T-helper 1 cell treated with Interleukin-12 subunit alpha and Interleukin-12 subunit beta and Interleukin-4 antibody, amounts not matched to agents 30 μg/mL and 1 μg/mL, for 36 hours (primary cell): Measurements from ENCODE around the gene MAIP1.

Source experiments
- H3K27ac Mint-ChIP-seq: one replicate; pipeline ENCODE4 v1.8.0; 2021; ENCODE audit warnings: mild to moderate bottlenecking, mixed read lengths
- H3K27me3 Mint-ChIP-seq: one replicate; pipeline ENCODE4 v1.8.0; 2021; ENCODE audit warnings: low read depth, mixed read lengths
- H3K36me3 Mint-ChIP-seq: one replicate; pipeline ENCODE4 v1.8.0; 2021; ENCODE audit warnings: low read depth, mixed read lengths
- H3K4me1 Mint-ChIP-seq: one replicate; pipeline ENCODE4 v1.8.0; 2021; ENCODE audit warnings: low read depth, mixed read lengths
- H3K4me3 Mint-ChIP-seq: one replicate; pipeline ENCODE4 v1.8.0; 2021; ENCODE audit warnings: mild to moderate bottlenecking, moderate library complexity, mixed read lengths
- H3K9me3 Mint-ChIP-seq: one replicate; pipeline ENCODE4 v1.8.0; 2021; ENCODE audit warnings: mixed read lengths

MAIP1 gene

DNA sequence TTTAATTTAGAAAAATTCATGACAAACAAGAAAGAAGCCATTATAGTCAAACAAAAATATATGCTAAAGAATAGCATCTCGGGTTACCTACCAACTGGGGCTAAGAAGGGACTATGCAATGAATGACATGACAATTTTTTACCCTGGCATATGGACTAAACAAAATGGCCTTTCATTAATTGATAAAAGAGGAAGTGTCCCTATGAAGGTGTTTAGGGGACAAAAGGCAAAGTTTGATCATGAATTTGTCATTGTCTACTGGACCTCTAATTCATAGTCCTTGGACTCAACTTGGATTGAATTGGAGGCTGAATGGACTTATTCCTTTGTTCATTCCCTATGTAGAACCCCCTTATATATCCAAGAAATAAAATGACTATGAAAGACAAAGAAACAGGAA, 12.7 kb downstream of the MAIP1 start:
- Mint-ChIP-seq H3K27me3 (no peaks in the 10 kb centered on the region), H3K9me3 (no peaks in the 10 kb centered on the region), H3K4me1 (no peaks in the 10 kb centered on the region), H3K36me3 (peaks cover 24% of the 10 kb centered on the region), H3K27ac (no peak overlapping the region), H3K4me3 (no peak overlapping the region)

DNA sequence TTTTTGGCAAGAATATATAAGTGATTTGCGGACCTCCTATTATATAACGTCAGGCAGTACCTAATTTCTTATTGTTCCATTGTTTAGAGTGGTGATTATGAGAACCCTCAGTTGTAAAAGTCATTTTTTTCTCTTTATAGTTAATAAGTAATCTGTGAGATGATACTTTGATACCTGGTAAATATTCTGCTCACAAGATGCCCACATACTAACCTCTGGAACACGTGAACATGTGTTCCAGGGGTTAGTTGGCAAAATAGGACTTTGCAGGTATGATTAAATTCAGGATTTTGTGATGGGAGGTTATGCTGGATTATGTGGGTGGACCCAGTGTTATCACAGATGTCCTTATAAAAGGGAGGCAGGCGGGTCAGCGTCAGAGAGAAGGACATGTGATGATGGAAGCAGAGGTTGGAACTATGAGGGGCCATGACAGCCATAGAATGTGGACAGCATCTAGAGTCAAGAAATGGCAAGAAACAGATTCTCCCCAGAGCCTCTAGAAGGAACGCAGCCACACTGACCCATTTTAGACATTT, 16.8 kb downstream of the MAIP1 start:
- Mint-ChIP-seq H3K27ac (no peak overlapping the region), H3K27me3 (no peaks in the 10 kb centered on the region), H3K4me3 (no peak overlapping the region), H3K9me3 (peaks cover 5% of the 10 kb centered on the region), H3K36me3 (peaks cover 18% of the 10 kb centered on the region), H3K4me1 (peaks cover 3% of the 10 kb centered on the region)

GRCh38 chr2:199973703-199974102, 18.3 kb downstream of the MAIP1 start:
- H3K9me3 Mint-ChIP-seq = peaks cover 5% of the 10 kb centered on the region
- H3K27me3 Mint-ChIP-seq = no peaks in the 10 kb centered on the region
- peaks cover 14% of the 10 kb centered on the region for H3K4me1 Mint-ChIP-seq
- no peak overlapping the region for H3K4me3 Mint-ChIP-seq
- no peak overlapping the region for H3K27ac Mint-ChIP-seq
- peaks cover 9% of the 10 kb centered on the region for H3K36me3 Mint-ChIP-seq

DNA sequence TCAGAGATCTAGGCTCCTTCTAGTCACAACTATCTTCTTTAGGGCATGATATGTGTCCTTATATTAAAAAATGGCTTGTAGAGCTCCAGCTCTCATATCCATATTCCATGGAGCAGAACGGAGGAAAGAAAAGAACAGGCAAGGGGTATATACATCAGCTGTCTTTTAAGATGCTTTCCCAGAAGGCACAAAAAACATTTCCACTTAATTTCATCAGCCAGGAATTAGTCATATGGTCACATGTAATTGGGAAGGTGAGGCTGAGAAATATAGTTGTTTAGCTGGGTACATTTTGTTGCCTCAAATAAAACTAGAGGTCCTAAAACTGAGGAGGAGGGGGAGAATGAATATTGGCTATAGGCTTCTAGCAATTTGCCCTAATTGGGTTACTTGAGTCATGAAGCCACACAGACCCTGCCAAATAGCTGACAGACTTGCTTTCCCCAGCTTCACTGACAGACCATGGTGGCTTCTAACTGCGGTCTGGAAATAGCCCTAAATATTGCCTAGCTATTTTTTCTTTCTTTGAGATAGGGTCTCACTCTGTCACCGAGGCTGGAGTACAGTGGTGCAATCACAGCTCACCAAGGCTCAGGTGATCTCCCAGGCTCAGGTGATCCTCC, 20.0 kb downstream of the MAIP1 start:
- H3K4me1 Mint-ChIP-seq = peaks cover 25% of the 10 kb centered on the region
- no peak overlapping the region for H3K27ac Mint-ChIP-seq
- no peaks in the 10 kb centered on the region for H3K27me3 Mint-ChIP-seq
- peaks cover 9% of the 10 kb centered on the region for H3K36me3 Mint-ChIP-seq
- H3K9me3 Mint-ChIP-seq = peaks cover 5% of the 10 kb centered on the region
- H3K4me3 Mint-ChIP-seq = no peak overlapping the region

GRCh38 chr2:199977984-199978415, 22.6 kb downstream of the MAIP1 start:
- Mint-ChIP-seq H3K36me3 (peaks cover 8% of the 10 kb centered on the region), H3K9me3 (peaks cover 5% of the 10 kb centered on the region), H3K4me3 (peak overlapping the region; percentile 15), H3K4me1 (peaks cover 25% of the 10 kb centered on the region), H3K27me3 (no peaks in the 10 kb centered on the region), H3K27ac (peak overlapping the region; percentile 16)

GRCh38 chr2:199979398-199979797, 24.0 kb downstream of the MAIP1 start:
- Mint-ChIP-seq H3K4me3 (no peak overlapping the region), H3K36me3 (peaks cover 6% of the 10 kb centered on the region), H3K9me3 (peaks cover 5% of the 10 kb centered on the region), H3K4me1 (peaks cover 23% of the 10 kb centered on the region), H3K27ac (no peak overlapping the region), H3K27me3 (no peaks in the 10 kb centered on the region)

DNA sequence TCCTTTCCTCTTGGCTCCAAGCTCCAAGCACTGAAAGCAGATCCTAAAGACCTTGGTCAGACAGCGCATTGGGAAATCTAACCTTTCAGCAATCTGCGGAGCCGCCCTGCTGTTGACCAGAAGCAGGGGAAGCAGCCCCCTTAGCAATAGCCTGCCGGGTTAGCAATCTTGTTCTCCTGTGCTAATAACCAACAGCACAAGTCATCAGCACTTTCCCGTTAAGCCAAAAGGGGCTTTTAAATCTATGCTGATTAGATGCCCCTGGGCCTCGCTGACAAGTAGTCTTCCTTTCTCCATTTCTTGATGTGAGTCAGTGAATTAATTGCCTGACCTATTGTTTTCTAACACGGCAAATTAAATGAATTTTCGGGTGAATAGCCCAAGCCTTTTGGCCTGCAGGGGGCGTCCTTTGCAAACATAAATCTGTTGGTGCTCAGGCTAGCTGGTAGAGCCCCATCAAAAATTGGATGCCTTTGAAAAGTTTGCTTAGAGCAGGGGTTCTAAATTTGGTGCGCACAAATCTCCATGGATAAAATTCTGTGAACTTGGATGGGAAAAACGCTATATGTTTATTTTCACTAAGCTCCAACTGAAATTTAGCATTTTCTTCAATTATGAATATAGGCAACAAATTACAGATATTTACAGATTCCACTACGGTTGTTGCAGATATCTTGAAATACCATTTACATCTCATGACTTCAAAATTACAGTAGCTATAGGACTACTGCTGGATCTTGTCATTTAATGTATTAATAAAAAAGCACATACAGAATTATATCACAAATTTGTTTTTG, 24.6 kb downstream of the MAIP1 start:
- H3K36me3 Mint-ChIP-seq = peaks cover 6% of the 10 kb centered on the region
- no peak overlapping the region for H3K27ac Mint-ChIP-seq
- H3K9me3 Mint-ChIP-seq = peaks cover 5% of the 10 kb centered on the region
- H3K27me3 Mint-ChIP-seq = no peaks in the 10 kb centered on the region
- peaks cover 22% of the 10 kb centered on the region for H3K4me1 Mint-ChIP-seq
- H3K4me3 Mint-ChIP-seq = peak overlapping the region; percentile 19

- Mint-ChIP-seq H3K9me3 (no peaks in the 10 kb centered on the region), H3K27me3 (no peaks in the 10 kb centered on the region), H3K4me1 (peaks cover 25% of the 10 kb centered on the region), H3K4me3 (no peak overlapping the region), H3K36me3 (no peaks in the 10 kb centered on the region), H3K27ac (no peak overlapping the region)
Observed at GRCh38 chr2:199982126-199982843, 26.9 kb downstream of the MAIP1 start.

- no peaks in the 10 kb centered on the region for H3K36me3 Mint-ChIP-seq
- H3K4me3 Mint-ChIP-seq = no peak overlapping the region
- H3K4me1 Mint-ChIP-seq = peaks cover 16% of the 10 kb centered on the region
- H3K27me3 Mint-ChIP-seq = no peaks in the 10 kb centered on the region
- no peak overlapping the region for H3K27ac Mint-ChIP-seq
- H3K9me3 Mint-ChIP-seq = no peaks in the 10 kb centered on the region
Observed at GRCh38 chr2:199983534-199983933, 28.2 kb downstream of the MAIP1 start.

GRCh38 chr2:199984159-199984558, 28.8 kb downstream of the MAIP1 start:
- H3K4me1 Mint-ChIP-seq = peaks cover 10% of the 10 kb centered on the region
- no peaks in the 10 kb centered on the region for H3K36me3 Mint-ChIP-seq
- H3K27me3 Mint-ChIP-seq = no peaks in the 10 kb centered on the region
- H3K27ac Mint-ChIP-seq = no peak overlapping the region
- no peaks in the 10 kb centered on the region for H3K9me3 Mint-ChIP-seq
- no peak overlapping the region for H3K4me3 Mint-ChIP-seq

- H3K4me1 Mint-ChIP-seq = peaks cover 7% of the 10 kb centered on the region
- no peak overlapping the region for H3K4me3 Mint-ChIP-seq
- H3K27ac Mint-ChIP-seq = no peak overlapping the region
- no peaks in the 10 kb centered on the region for H3K27me3 Mint-ChIP-seq
- no peaks in the 10 kb centered on the region for H3K36me3 Mint-ChIP-seq
- no peaks in the 10 kb centered on the region for H3K9me3 Mint-ChIP-seq
Observed at GRCh38 chr2:199984755-199985154, 29.4 kb downstream of the MAIP1 start.

GRCh38 chr2:199985625-199986207, 30.3 kb downstream of the MAIP1 start:
- Mint-ChIP-seq H3K9me3 (no peaks in the 10 kb centered on the region), H3K4me3 (no peak overlapping the region), H3K4me1 (peaks cover 3% of the 10 kb centered on the region), H3K27me3 (no peaks in the 10 kb centered on the region), H3K27ac (no peak overlapping the region), H3K36me3 (no peaks in the 10 kb centered on the region)

GRCh38 chr2:199987586-199987985, 32.2 kb downstream of the MAIP1 start:
- Mint-ChIP-seq H3K36me3 (no peaks in the 10 kb centered on the region), H3K27me3 (no peaks in the 10 kb centered on the region), H3K27ac (no peak overlapping the region)

GRCh38 chr2:199988151-199988550, 32.8 kb downstream of the MAIP1 start:
- Mint-ChIP-seq H3K9me3 (no peaks in the 10 kb centered on the region), H3K4me1 (peaks cover 3% of the 10 kb centered on the region), H3K27ac (no peak overlapping the region), H3K27me3 (no peaks in the 10 kb centered on the region), H3K4me3 (no peak overlapping the region), H3K36me3 (no peaks in the 10 kb centered on the region)

More at GRCh38 chr2:199987586-199987985, 32.2 kb downstream of the MAIP1 start:
- Mint-ChIP-seq H3K4me1 (peaks cover 3% of the 10 kb centered on the region), H3K4me3 (no peak overlapping the region), H3K9me3 (no peaks in the 10 kb centered on the region)
